GM21390 (cell line): ENCODE data around the gene NCOR1.
"Not testable (repeated sequence)": the region's sequence is repeated elsewhere in the genome, so short reads cannot be mapped to it uniquely, and the experiment has no call there.

Experiments used
- ATAC-seq: cut with Tn5 transposase; IDR thresholded peaks from one replicate; pipeline ENCODE4 v1.9.1; 2021; ENCODE audit not compliant: unreplicated experiment

Gene NCOR1

DNA sequence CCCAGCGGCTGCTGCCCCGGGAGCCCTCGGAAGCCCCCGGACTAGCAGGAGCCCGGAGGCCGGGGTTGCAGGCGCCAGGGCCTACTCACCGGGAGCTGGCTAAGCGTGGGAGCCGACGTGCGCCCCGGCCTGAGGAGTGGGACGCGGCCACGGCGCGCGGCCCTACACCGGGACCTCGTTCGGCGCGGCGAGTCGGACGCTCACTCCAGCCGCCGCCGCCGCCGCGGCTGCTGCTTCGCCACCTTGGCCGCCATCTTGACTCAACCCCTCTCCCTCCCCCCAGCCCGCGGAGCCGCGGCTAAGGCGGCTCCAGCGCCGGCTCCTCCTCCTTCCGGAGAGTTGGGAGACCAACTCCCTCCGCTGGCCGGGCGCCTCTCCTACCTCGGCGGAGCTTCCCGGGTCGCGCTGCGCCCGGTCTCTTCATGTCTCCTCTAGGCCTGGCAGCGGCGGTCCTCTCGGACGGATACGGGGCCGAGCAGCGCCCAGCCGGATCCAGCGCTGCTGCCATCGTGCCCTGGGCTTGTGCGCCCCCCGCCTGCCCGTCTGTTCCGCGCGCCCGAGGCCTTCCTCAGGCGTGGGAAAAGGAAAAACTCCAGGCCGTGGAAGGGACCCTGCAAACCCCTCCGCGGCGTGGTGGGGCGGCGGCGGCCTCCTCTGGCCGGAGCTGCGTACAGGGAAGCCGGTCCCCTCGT is at the start of gene NCOR1:
TSS of gene NCOR1 (minus strand) at position 262 of the 692 bp plus-strand sequence. CDS start 20,965 bp downstream, outside the sequence.
- peak; percentile 71 for ATAC-seq

GRCh38 chr17:16262201-16262600 is 46.9 kb upstream of the NCOR1 start:
- ATAC-seq = no peak

- ATAC-seq = no peak
These were observed 45.7 kb upstream of the NCOR1 start for GRCh38 chr17:16261049-16261448.

DNA sequence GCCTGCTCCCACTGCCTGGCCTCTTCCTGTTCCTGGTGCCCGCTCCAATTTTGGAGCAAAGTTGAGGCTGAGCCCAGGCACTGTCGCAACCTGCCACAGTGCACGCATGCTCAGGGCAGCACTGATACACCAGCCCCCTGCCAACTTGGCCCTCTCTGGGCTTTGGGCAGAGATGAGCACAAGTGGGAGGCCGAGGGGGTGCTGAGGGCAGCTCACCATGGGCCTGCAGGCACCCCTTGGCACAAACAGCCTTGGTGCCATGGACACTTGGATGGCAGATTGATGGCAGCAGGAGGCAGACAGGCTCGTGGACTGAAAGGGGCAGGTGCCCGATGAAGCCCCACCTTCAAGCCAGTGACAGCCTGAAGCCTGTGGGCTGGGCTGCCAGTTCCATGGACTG is 44.6 kb upstream of the NCOR1 start:
- ATAC-seq = no peak

DNA sequence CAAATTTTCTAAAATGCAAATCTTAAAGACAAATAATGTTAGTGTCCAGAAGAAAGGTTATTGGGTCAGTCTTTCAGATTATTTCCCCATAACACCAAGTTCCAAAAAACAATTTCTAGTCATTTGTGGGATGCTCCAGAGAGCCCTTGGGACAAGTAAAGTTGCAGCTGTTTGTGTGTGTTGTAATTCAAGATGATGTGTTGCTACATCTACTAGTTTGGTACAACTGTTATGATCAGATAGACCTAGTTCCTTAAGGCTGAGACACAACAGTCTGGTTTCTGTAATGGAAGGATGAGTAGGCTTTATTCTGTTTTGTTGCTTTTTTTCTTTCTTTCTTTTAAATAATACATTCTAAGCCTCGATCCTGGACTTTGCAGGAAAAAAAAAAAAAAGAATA is 43.6 kb upstream of the NCOR1 start:
- no peak for ATAC-seq

- ATAC-seq = no peak
These were observed 40.2 kb upstream of the NCOR1 start for GRCh38 chr17:16255481-16255921.

GRCh38 chr17:16254773-16255400 is 39.6 kb upstream of the NCOR1 start:
- ATAC-seq = no peak

DNA sequence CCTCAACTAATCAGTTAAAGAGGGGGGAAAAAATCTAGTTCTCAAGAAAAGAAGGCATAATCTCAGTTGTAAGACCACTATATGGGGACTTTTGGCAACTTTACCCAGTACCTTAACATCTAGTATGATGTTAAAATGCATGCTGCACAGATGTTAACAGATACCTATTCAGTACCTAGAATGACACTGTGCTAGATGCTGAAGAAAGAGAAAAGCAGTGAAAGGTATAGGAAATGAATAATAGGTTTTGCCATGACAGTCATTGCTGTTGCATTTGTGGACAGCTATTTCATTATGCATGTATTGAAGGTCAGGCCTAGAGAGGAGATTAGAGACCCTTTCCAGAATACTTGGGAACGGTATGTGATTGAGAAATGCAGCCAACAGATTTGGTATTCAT is 36.2 kb upstream of the NCOR1 start:
- no peak for ATAC-seq

DNA sequence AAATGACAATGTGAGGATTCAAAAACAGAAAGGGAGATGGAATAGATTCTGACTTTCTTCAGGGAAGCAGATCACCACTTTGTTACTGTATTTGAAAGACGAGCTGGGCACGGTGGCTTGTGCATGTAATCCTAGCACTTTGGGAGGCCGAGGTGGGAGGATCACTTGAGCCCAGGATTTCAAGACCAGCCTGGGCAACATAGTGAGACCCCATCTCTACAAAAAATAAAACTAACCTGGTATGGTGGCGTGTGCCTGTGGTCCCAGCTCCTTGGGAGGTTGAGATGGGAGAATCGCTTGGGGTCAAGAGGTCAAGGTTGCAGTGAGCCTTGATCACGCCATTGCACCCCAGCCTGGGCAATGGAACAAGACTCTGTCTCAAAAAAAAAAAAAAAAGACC is 35.7 kb upstream of the NCOR1 start:
- ATAC-seq = no peak

GRCh38 chr17:16250635-16251034 is 35.3 kb upstream of the NCOR1 start:
- ATAC-seq = no peak

- ATAC-seq = no peak
These were observed 32.3 kb upstream of the NCOR1 start for GRCh38 chr17:16247586-16247984.

- ATAC-seq = no peak
These were observed 28.6 kb upstream of the NCOR1 start for GRCh38 chr17:16243801-16244567.

DNA sequence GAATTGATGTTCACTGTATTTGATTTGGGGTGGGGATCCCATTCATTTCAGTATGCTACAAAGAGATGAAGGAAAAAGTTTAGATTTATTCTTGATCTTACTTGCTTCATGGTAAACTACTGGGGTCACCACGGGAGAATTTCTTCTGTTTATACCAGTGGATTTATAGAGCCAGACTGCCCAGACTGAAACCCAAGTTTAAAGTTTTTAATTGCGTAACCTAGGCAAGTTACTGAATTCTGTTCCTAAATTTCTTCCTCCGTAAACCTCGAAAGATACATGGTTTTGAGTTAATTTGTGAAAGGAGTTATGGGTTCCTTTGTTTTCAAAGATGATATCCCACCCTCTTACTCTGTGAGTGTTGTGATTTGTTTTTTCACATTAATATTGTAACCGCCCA is 28.1 kb upstream of the NCOR1 start:
- no peak for ATAC-seq

- ATAC-seq = no peak
These were observed 26.6 kb upstream of the NCOR1 start for GRCh38 chr17:16241906-16242399.

DNA sequence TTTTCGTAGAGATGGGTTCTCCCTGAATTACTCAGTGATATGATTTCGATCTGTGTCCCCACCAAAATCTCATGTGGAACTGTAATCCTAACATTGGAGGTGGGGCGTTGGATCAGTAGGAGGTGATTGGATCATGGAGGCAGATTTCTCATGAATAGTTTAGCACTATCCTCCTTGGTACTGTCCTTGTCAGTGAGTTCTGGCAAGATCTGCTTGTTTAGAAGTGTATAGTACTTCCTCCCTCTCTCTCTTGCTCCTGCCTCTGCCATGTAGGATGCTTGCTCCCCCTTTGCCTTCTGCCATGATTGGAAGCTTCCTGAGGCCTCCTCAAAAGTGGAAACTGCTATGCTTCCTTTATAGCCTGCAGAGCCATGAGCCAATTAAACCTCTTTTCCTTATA is 24.6 kb upstream of the NCOR1 start:
- no peak for ATAC-seq

DNA sequence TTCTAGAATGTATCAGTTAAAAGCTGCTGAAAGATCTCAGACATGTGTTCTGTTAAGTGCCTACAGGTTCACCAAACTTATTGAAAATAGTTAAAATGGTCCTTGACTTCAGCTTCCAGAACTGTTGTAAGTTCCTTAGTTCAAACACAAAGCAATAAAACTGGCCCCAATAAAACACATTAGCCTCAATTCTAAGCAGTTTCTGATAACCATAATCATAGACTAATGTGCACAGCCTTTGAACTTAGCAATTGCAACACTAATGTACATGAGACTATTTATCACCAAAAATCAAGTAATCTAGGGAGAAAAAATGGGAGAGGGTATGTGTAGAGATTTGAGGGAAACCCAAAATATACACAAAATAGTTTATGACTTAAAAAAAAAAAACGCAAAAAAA is 17.1 kb upstream of the NCOR1 start:
- no peak for ATAC-seq

GRCh38 chr17:16229912-16230561 is 14.7 kb upstream of the NCOR1 start:
- ATAC-seq = not testable (repeated sequence)

DNA sequence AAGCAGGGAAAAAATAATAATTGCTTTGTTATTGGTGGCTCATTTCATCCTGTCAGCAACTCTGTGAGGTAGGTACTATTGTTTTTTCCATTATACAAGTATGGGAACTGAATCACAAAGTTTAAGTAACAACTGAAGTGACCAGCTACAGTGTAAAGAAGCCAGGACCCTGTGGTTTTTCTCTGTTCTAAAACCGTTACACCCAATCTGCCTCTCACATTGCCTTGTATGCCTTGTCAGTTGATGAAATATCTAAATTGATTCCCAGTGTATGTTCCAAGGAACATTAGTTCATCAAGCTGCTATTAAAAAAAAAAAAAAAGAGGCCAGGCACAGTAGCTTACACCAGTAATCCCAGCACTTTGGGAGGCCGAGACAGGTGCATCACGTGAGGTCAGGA is 7.1 kb upstream of the NCOR1 start:
- no peak for ATAC-seq

DNA sequence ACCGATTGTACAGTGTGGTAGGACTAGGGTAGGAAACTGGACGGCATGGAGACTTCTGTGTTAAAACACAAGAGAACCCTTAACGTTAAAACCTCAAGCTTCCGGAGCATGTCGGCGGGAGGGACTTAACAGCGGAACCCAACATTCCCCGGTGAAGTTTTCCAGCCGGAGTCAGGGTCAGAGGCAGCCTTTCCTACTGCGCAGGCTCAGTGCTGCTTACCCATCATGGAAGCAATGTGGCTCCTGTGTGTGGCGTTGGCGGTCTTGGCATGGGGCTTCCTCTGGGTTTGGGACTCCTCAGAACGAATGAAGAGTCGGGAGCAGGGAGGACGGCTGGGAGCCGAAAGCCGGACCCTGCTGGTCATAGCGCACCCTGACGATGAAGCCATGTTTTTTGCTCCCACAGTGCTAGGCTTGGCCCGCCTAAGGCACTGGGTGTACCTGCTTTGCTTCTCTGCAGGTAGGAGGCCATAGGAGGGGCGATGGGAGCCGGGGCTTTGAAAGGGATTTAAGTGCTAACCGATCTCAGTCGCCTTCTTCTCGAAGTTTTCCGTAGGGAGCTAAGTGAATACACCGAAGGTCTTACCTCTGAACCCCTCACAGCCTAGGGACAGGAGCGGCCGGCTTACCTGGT is 1.8 kb upstream of the NCOR1 start, which contains the start of gene PIGL:
TSS of gene PIGL (plus strand) at position 209 of the 634 bp plus-strand sequence. CDS start at position 226, 17 bp downstream.
- ATAC-seq = peak; percentile 52

- ATAC-seq = not testable (repeated sequence)
These were observed 1.1 kb upstream of the NCOR1 start for GRCh38 chr17:16216341-16217001.
